Middle frontal gyrus (tissue), 1 donor: ENCODE measurements around the gene ZNF197.
"Not testable (repeated sequence)": the region's sequence is repeated elsewhere in the genome, so short reads cannot be mapped to it uniquely, and the experiment has no call there.

Experiments
- DNase-seq: peaks from one replicate; pipeline ENCODE4 v3.0.0-alpha.2; 2015; ENCODE audit warnings: low spot score; ENCODE audit errors: extremely low spot score

The ZNF197 gene

DNA sequence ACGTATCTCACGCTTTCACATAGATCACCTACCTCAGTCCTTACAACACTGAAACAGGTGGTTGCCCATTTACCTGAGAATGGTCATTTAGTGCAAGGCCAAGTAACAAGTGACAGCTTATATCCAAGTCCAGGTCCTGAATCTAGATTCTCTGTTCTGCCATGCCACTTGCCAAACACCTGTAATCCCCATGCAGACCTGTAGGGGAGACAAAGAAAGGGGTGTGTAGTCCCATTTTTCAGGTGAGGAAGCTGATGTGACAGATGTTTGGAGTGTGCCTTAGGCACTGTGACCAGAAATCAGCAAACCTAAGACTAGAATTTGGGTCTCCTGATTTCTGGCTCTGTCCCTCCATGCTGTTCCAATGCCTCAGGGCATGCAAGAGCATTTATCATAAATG is 36.4 kb downstream of the ZNF197 start:
- DNase-seq = no peak

DNA sequence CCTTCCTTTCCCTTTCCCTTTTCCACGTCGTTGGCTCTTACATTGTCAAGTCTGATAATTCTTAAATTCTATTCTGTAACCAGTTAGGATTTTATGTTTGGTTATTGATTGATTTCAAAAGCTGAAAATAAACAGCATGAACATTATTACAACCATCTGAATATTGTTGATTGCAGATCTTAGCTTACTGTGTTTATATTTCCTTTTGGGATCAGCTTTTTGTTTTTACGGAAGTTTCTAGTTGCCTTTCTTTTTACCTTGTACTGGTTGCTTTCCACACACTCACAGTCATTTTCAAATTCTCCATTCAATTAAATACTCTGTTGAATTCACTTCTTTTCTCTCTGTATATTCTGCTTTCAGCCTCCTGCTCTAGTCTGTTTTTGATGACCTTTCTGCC is 40.3 kb downstream of the ZNF197 start:
- no peak for DNase-seq

DNA sequence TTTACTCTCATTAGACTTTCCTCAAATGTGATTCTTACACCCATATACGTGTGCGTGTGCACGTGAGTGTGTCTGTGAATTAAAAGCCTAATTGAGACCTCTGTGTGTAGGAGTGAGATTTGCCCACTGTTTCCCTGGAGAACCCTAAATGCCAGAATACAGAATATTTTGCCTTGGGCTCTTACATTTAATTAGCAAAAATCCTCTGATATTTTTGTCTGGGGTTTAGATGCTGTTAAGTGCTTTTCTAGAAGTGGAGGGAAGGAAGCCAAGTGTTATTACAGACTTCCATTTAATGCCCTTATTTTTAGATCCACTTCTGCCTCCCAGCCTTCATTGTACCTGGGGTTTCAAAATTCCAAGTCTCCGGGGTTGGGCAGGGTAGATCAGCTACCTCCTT is 41.5 kb downstream of the ZNF197 start:
- DNase-seq = no peak

- no peak for DNase-seq
Measured at GRCh38 chr3:44669760-44670159, 44.9 kb downstream of the ZNF197 start.

DNA sequence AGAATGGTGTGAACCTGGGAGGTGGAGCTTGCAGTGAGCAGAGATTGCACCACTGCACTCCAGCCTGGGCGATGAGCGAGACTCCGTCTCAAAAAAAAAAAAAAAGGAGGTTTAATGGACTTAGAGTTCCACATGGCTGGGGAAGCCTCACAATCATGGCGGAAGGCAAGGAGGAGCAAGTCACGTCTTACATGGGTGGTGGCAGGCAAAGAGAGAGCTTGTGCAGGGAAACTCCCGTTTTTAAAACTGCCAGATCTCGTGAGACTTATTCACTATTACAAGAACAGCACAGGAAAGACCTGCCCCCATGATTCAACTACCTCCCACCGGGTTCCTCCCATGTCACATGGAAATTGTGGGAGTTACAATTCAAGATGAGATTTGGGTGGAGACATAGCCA is 48.6 kb downstream of the ZNF197 start:
- not testable (repeated sequence) for DNase-seq

- DNase-seq = no peak
Measured at GRCh38 chr3:44674211-44674610, 49.4 kb downstream of the ZNF197 start.

- no peak for DNase-seq
Measured at GRCh38 chr3:44678480-44679116, 53.8 kb downstream of the ZNF197 start.

DNA sequence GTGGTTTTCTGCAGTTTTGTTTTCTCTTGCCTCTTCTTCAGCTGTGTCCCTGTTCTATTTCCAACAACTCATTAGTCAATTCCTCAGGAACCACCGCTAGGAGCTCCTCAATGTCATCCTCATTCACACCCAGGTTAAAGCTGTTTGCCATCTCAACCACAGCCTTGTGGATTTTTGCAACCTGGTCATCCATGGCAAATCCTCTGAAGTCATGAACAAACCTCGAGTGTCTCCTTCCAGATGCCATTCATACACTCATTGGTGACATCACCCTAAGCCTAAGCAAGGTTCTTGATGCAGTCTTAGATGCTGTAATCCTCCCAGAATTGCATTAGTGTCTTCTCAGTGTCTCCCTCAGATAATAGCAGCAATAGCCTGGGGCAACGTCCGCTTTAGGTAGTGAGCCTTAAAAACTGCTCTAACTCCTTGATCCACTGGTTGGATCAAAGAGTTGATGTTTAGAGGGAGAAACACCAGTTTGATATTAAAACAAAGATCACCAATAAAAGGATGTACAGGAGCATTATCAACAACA is 56.2 kb downstream of the ZNF197 start:
- no peak for DNase-seq

DNA sequence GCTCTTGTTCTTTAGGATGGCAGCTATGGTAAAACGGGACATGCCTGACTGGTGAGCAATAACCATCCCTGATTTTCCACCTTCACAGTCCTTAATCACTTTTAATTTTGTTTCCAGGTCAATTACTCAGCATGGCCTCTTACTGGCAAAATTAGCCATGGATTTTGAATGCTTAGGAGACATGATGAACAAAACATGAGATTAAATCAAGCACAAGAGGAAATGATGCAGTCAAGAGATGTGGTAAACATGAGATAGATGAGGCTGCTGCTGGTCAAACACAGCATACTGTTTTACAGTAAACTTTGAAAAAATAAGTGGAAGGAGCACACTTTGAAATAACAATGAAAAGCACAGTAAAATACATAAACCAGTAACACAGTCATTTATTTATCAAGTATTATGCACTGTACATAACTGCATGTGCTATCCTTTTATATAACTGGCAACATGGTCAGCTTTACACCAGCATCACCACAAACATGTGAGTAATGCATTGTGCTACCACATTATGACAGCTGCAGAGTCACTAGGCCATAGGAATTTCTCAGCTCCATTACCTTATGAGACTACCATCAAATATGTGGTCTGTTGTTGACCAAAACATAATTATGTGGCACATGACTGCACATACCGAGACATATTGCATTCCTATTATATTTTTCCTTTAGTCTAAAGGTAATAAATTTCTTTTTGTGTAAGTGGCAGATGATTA is 57.5 kb downstream of the ZNF197 start:
- no peak for DNase-seq

DNA sequence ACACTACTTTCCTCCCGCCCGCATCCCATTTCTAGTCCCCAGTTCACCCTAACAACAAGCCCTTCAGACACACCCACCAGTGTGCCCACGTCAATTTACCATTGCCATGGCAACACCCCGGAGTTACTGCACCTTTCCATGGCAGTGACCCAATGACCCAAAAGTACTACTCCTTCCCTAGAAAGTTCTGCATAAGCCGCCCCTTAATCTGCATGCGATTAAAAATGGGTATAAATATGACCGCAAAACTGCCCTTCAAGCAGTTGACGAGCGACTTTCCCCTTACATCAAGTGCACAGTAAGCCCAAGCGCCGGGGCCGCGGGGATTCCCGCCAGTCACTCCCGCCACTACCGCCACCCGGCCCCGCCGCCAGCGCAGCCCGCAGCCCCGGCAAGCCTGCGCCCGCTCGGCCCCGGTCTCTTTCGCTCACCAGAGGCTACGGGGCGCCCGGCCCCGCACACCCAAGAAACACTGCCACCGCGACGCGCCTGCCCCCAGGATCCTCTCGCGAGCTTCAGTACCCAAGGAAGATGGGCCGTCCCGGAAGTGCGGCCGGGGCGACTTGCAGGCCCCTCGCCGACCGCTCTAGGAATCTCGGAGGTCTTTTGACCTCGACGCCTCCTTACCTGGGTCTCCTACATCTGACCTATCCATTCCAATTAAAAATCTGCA is 60.4 kb downstream of the ZNF197 start:
- peak; percentile 68 for DNase-seq

- no peak for DNase-seq
Measured at GRCh38 chr3:44687898-44688297, 63.1 kb downstream of the ZNF197 start.
